Measurements from ENCODE around the gene SCN5A.

Gene SCN5A

DNA sequence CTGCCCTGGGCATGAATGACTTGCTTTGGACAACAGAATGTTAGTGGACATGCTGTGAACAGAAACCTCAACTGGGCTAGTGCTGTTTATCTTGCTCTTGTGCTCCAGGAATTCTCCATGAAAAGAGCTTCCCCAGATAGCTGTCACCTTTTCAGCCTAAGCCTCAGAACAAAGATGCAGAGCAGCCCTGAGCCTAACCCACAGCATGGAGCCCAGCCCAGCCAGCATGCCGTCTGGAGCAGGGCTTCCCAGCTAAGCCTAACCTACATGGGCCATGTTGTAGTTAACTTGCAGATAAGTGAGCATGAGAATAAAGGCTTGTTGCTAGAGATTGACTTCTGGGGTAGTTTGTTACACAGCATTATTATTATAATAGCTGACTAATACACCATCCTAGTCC, 48.9 kb downstream of the SCN5A start:
- no peak for DNase-seq (ENCODE audit: low spot score)

- DNase-seq (ENCODE audit: low spot score), result no peak
These were observed 49.6 kb downstream of the SCN5A start for GRCh38 chr3:38599886-38600285.

- no peak for DNase-seq (ENCODE audit: low spot score)
These were observed 50.7 kb downstream of the SCN5A start for GRCh38 chr3:38598791-38599190.

DNA sequence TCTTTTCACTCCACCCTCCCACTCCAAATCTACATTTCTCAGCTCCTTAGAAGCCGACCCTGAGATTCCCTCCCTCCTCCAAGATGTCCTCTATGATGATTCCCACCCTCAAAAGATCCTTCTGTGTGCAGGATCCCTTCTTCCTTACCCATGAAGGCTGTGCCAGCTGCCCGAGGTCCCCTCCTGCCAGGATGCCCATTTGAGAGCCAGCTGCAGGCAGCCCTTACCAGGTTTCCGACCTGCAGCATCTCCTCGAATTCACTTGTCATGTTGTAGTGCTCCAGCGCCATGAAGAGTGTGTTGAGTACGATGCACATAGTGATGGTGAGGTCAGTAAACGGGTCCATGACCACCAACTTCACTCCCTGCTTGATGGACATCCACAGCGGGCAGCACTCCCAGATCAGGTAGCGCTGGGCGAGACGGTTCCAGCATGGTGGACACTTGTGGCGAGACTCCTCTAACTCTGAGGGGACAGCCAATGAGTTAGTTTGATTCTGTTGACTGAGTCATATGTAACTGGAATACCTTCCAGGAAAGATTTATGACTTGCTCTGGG, 51.9 kb downstream of the SCN5A start:
- DNase-seq (ENCODE audit: low spot score), result no peak

DNA sequence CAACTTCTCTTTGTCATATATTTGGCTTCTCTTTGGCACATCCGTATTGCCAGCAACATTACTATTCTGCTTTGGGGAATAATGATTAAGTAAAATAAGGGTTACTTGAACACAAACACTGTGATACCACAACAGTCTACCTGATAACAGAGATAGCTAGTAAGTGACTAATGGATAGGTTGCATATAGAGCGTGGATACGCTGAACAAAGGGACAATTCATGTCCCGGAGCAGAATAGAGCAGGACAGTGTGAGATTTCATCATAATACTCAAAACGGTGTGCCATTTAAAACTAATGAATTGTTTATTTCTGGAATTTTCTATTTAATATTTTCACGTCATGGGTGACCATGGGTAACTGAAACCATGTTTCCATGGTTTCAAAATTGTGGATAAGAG, 54.1 kb downstream of the SCN5A start:
- no peak for DNase-seq (ENCODE audit: low spot score)

DNA sequence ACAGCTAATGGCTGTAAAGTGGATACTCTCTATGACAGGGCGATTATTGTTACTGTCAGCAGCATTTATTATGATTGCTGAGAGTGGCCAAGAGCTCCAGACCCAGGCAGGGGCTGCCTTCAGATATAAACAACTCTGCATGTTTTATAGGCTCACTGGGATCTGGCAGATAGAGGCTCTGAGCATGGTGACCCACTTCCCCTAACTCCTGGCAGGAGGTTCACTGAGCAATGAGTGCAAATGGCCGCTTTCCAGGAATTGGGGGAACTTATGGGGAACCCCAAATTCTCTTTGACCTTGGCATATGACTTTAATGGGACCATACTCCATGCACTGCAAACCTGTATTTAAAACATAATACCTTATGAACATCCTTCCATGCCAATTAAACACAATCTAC, 59.0 kb downstream of the SCN5A start:
- DNase-seq (ENCODE audit: low spot score), result no peak

GRCh38 chr3:38588995-38589937, 60.2 kb downstream of the SCN5A start:
- DNase-seq (ENCODE audit: low spot score), result no peak

DNA sequence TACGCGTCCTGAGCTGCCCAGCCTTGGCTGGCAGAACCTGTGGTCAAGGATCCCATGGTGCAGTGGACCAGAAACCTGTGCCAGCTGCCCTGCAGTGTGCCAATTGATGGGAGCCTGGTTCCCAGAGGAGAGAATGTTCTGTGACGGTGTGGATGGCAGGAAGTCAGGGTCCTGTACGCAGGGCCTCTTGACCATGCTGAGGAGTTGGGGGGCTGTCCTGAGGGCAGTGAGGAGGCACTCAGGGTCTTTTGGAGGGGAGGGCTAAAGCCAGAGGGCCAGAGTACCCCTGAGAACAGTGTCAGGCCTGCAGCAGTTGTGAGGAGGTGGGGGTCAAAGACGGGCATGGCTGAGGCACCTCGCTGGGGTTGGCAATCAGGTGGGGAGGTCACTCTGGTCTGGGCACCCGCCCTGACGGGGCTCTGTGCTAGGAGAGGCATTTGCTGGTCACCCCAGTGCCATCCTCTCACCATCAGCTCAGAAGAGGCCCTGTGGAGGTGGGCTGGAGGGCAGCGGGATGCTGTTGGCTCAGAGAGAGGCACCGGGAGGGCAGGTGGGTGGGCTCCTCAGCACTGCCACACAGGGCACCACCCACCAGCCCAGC, 61.0 kb downstream of the SCN5A start:
- no peak for DNase-seq (ENCODE audit: low spot score)

- DNase-seq (ENCODE audit: low spot score), result no peak
These were observed 61.8 kb downstream of the SCN5A start for GRCh38 chr3:38587548-38588131.

DNA sequence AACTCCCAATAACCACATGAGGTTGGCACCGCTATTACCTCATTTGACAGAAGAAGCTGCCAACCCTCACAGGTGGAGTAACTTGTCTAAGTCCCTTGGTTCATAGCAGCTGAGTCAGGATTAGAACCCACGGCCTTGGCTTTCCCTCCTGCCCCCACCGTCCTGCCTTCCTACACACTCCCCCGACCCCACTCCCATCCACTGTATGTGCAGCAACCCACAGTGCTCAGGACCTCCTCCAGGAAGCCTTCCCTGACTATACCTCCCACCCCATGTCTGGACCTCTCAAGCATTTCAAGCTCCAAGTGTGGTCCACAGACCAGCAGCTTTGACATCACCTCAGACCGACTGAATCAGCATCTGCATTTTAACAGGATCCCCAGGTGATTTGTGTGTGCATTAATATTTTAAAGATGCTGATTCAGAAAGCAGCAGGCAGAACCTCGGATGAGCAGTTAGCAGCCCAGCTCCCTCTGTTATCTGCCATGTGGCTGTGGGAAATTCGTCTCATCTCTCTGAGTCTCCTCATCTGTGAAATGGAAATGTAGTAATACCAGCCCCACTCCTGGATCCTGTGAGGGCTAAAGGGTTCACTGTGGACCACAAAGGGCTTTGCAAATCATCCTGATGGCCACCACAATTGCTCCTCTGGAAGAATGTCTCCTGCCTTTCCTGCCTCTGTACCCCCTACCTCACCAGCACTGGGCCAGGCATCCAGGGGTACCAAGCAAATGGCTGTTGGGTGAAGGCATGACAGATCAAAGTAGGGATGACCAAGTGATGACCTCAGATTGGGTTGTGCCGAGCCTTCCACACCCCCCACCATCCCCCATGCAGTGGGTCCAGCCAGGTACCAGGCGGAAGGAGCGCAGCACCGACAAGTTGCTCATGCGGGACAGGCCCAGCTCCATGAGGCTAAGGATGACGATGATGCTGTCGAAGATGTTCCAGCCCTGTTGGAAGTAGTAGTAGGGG, 62.7 kb downstream of the SCN5A start:
- no peak for DNase-seq (ENCODE audit: low spot score)

DNA sequence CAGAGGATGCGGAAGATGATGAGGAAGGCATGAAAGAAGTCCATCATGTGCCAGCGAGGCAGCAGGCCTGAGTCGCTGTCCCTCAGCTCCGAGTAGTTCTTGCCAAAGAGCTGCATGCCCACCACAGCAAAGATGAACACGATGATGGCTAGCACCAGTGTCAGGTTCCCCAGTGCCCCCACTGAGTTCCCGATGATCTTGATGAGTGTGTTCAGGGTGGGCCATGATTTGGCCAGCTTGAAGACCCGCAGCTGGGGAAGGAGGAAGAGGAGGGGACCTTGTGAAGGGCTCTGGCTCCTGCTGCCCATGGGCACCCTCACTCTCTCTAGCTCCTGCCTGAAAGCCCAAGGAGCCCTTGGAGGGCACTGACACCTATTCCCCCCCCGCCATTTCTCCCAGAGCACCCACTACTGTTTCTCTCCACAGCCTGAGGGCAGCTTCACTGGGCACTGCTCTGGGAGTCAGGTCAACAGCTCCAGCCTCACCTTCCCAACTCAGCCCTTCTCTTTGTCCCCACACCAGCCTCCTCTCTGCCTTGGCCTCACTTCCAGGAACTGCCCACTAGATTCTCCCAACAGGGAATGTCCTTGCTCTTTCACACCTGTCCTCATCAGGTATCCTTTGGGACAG, 63.6 kb downstream of the SCN5A start:
- DNase-seq (ENCODE audit: low spot score), result no peak

GRCh38 chr3:38583688-38584087, 65.8 kb downstream of the SCN5A start:
- DNase-seq (ENCODE audit: low spot score), result no peak

DNA sequence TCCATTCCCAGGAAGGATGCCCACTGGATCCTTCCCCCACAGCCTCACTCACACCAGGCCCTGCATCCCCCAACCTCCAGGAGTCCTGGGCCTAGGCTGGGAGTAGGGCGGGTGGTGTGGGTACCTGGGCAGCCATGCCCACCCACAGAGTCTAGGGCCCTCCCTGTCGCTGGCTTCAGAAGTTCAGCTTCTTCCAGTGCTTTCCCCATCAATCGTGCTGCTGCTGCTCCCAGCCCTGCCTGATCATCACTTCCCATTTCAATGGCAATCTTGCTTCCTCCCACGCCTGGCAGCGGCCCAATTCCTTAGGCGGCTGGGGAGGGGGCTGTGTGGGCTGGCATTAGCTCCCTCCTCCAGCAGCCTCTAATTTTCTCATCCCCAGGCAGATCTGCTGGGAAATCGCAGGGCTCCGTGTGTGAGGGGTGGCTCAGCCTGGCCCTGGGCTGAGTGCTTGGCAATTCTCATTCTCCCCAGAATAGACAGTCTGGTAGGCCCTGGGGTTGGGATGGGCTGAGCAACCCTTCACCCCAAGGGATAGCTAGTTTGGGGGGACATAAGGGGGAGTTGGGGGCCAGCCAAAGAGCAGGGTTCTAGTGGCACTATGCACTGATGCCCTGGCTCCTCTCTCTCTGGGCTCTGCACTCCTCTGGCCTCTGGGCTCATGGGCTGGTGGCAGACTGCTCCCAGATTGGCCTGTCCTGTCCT, 66.4 kb downstream of the SCN5A start:
- no peak for DNase-seq (ENCODE audit: low spot score)

- no peak for DNase-seq (ENCODE audit: low spot score)
These were observed 67.2 kb downstream of the SCN5A start for GRCh38 chr3:38582316-38582715.

- no peak for DNase-seq (ENCODE audit: low spot score)
These were observed 67.7 kb downstream of the SCN5A start for GRCh38 chr3:38581774-38582173.

DNA sequence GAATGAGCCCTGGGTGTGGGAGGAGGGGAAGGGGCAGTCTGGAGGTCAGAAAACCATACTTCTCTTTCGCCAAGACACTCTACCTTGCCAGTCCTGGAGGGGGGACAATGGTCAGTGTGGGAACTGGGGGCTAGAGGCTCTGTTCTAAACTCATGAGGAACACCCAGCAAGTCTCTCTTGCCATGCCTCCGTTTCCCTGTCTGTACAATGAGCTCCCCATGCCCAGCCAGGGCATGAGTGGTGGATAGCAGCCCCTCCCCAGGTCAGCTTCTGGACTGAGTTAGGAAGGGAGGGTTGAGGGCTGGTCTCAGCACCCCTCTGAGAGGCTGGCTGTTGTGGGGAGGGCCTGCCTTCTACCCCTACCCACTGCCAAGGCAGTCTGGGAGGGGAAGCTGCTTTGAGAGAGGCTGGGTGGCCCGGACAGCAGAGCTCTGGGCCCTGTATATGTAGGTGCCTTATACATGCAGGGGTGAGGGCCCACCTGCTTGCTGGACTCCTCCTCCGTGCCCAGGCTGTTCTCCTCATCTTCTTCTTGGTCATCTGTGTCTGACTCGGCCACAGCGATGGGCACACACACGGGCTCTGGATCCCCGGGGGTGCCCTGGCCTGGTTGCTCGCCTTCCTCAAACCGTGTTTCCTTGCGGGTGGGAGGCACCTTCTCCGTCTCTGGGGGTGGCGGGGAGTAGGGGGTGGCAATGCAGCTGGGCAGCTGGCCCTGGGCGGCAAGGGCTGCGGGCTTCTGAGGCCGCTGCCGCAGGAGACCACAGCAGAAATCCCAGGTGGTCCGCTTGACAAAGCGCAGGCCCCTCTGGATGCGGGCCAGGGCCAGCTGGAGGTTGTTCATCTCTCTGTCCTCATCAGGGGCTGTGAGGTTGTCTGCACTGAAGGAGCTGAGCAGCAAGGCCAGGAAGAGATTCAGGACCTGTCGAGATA, 68.8 kb downstream of the SCN5A start:
- no peak for DNase-seq (ENCODE audit: low spot score)

DNA sequence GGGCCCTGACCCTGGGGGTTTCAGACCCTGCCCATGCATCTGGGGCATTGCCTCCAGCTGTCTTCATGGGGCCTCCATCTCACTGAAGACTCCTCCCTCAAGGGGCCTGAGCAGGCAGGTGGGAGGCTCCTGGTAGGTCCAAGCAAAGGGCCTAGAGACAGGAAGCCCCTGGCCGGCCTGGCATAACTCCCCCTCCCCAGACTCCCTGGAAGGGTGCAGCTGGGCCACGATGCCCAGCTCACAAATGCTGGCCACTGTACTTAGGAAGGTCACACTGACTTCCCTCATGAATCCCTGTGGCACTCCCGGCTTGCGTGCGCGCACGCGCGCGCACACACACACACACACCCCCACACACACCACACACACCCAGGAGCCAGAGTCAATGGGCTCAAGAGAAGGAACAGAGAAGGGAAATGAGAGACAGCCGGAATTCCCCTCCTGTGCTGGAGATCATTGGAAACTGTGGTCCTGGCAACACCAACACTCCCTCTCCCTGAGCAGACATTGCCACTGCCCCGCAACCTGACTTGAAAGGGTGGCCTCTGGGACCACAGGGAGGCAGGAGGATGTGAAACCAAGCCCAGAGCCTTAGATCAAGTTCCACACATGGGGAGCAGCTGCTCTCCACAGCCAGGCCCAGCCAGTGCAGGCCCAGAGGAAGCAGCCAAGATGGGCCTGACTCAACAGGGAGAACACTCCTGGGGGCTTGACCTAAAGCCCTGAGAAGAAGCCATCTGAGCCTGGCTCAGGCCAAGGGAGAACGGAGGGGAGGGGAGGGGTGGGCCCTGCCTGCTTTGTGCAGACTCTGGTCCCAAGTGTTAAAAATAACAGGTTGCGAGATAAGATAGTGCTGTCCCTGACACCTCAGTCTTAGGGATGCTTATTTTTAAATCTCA, 69.7 kb downstream of the SCN5A start:
- no peak for DNase-seq (ENCODE audit: low spot score)

- DNase-seq (ENCODE audit: low spot score), result no peak
These were observed 70.3 kb downstream of the SCN5A start for GRCh38 chr3:38579141-38579540.

Measured in CD4-positive, alpha-beta T cell treated with Interleukin-2 at 100 ng/mL for 4 hours (primary cell).